HG03025 (cell line): ENCODE data around the gene GRIK4.

Source experiments
- ATAC-seq: cut with Tn5 transposase; IDR thresholded peaks from one replicate; pipeline ENCODE4 v1.9.1; 2021; ENCODE audit warnings: mild to moderate bottlenecking, moderate library complexity; ENCODE audit not compliant: unreplicated experiment, low FRiP score

GRIK4 gene

DNA sequence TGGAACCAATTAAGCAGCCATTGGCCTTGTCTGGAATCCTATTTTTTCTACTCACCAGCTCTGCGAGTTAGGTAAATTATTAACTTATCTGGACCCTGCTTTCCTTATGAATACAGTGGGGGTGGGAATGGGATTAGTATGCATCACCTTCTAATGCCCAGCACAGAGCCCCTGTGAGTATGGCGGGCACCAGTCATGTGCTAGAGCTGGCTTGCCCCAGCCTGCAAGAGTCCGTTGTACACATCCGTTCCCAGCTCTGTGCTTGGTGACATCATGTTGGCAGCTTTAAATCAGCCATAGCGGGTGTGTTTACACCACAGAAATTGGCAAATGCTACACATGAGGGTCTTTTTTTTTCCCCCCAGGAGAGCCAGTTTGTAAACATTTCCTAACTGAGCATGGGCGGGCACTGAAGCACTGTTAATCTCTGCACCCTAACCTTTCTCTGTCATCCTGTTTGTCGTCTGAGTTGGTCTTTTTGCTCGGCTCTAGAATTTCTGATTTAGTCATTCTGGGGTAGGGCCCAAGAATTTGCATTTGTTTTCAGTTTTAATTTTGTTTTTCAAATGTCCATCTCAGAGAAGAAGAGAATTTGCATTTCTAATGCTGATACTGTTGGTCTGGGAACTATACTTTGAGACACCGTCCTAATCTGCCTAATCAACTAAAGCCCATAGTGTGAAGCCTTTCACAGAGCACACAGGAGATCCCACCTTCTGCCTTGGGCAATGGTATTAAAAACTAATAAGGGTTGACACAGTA lies 382.1 kb downstream of the GRIK4 start:
- ATAC-seq = no peak

DNA sequence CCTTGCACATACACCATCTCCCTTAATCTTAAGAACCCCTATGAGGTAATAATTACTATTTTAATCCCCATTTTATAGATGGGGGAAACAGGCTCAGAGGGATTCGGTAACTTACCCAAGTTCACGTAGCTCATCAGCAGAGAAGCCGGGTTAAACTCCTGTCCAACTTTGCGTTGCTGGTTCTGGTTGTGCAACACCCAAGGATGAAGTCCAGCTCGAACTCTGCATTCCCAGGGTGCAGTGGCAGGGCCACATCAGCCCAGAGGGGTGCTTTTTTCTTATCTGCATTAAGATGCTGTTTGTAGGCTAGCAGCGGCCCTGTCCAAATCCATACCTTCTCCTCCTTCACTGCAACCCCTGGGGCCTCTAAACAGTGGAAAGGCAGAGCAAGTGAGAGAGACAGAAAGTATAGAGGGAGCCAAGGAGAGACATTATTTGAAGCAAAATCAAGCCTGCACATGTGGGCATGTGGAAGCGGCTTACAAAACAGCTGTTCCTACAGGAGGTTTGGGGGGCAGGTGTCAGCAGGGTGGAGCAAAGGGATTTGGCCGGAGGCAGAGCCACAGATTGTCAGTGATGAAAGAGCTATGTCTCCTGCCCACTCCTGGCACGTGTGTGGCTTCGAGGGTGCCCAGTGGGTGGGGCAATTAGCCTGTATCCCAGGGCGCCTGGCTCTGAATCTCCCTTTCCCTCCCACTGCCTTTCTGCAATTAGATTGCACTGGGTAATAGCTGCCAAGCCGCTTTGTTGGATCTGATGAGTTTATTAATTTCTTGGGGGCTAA lies 382.8 kb downstream of the GRIK4 start:
- no peak for ATAC-seq

DNA sequence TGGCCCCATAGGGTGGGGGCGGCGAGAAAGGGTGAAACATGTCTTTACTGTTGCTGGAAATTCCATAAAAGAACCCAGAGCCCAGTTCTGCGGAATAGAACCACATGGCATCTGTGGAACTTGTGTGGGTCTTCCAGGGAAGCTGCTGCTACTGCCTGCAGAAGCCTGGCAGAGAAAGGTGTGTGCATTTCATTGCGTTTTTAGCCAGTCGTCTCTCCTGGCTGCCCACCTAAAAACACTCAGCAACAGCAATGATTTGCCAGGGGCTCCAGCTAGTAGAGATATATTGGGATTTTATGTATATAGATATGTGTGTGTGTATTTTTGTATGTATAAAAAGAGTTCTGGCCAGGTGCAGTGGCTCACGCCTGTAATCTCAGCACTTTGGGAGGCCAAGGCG lies 385.1 kb downstream of the GRIK4 start:
- no peak for ATAC-seq

DNA sequence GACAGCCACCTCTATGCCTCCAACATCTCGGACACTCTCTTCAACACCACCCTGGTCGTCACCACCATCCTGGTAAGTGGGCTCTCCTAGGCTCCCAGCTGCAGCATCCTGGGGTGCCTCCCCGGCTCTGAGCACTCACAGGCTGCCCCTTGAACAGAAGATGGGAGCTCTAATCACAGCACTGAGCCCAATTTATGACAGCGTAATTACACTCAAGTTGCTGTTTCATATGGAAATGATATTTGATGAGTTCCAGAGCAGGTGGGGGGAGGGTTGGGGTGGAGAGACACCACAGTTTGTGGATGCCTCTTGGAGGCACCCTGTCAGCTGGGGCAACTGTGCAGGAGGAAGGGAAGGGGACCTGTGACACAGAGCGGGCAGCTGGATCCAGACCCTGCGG lies 387.0 kb downstream of the GRIK4 start:
- no peak for ATAC-seq

DNA sequence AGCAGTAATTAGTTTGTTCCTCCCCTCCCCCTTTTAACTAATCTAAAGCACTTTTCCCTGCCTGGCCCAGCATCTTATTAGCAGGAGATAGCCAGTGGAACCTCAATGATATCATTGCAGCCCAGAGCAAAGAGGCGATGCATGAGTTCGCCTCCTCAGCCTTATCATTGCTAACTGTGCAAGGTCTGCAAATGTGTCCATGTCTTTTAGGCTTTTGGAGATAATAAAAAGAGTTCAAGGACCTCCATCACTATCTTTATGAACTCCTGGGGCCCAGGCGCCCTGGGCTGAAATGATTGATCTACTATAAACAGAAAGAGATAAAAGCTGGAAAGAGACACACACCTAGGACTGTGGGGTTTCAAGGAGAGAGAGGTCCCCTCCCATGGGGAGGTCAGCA lies 388.2 kb downstream of the GRIK4 start:
- ATAC-seq = no peak

DNA sequence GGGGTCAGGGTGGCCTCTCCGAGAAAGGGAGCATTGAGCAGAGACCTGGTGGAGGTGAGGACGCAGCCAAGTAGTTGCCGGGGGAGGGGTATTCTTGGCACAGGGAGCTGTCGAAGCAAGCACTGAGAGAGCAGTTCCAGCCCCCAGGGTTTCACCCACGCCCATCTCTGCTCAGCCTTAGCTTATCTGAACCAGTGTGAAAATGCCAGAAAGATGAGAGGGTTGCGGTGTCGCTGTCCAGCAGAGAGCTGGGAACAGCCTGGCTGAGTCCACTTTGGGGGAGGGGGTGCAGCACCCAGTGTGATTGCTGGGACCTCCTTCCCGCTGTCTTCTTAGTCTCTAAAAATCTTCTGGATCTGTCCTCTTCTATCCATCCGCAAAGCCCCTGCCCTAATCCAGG lies 389.1 kb downstream of the GRIK4 start:
- ATAC-seq = no peak

DNA sequence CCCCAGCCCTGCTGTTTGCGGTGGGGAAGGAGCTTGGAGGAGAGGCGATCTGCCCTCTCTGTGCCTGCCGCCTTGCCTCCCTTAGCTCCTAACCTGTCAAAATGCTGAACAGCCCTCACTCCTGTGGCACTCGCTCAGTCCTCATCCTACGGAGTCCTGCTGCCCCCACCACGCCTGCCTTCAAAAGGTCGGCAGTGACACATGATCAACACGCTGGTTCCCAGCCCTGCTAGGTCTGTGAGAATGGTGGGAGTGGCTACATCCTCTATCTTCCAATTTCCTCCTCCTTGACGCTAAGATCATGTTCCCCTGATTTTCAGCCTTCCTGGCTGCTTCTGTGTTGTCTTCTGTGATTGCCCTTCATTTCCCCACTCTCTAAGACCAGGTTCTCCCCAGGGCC lies 392.1 kb downstream of the GRIK4 start:
- ATAC-seq = no peak

DNA sequence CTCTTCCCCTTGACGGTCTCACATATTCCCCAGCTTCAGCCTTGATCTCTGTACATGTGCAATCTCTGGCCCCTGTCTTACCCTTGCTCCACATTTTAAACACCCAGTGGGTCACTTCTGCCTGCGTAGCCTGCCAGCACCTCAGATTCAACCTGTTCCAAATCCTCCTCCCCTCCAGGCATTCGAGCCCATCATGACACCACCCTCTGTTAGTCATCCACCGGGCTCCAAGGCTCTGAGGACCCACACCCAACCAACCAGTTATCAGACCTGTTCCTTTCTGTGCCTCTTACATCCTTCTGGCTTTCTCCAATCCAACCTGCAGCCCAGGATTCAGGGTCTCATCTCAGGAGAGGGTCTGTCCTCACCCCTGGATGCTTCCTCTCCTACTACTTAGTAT lies 392.6 kb downstream of the GRIK4 start:
- ATAC-seq = no peak

DNA sequence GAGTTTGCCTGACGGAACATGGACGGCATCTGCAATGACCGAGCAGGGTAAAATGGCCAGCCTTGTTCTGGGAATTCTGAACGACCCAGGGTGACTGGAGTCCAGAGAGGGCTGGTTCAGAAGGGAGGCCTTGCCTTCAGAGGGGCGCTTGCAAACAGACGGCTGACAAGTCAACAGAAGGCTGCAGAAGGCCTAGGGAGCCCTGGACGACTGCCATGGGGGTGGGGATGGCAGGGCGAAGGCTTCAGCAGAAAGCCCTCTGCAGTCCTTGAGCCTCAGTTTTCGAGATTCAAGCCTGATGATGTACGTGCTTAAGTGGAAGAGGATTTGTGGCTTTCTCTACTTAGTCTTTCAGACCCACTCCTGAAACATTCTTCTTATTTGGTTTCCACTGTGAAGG lies 395.2 kb downstream of the GRIK4 start:
- no peak for ATAC-seq

DNA sequence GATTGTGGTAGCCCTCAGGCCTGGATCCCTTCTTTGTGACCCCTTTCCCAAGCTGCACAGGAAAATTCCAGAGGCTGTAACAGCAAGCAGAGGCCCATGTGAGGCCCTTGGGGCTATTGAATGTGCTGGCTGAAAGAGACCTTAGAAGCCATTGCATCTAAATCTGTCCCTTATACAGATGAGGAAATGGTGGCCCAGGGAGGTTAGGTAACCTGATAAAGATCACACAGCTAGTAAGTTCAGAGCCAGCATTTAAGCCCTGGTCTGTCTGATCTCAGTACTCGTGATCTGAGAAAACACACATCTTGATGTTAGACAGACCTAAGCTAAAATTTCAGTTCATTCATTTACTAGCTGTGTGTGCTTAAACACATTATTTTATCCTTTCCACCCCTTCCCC lies 396.4 kb downstream of the GRIK4 start:
- no peak for ATAC-seq

DNA sequence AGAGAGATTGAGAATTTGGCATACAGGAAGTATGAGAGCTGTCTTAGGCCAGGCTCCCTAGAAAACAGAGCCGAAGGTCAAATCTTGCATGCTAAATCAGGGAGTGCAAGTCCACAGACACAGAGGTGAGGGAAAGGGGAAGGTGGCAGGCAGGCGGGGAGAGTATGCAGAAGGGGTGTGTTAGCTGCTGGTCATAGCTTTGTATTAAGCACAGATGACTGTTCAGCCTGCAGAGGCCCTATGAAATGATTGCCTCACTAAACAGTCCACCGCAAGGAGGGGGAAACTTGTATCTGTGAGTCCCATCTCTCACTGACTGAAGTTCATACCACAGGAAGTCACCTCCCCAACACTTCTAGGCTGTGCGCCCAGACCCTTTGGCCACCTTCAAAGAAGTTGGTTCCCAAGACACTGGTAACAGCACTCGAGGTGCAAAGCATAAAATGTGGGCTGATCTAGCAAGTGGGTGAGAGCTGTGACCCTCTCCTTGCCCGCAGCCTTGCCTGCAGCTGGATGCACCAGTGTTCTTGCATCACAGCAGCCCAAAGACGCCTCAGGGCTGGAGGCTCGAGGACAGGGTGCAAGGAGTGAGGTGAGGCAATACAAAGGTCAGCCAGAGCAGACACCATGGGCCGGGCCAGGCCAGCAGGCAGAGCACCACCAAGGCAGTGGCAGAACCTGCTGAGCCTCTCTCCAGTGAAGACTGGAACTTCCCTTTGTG lies 397.1 kb downstream of the GRIK4 start:
- ATAC-seq = no peak

DNA sequence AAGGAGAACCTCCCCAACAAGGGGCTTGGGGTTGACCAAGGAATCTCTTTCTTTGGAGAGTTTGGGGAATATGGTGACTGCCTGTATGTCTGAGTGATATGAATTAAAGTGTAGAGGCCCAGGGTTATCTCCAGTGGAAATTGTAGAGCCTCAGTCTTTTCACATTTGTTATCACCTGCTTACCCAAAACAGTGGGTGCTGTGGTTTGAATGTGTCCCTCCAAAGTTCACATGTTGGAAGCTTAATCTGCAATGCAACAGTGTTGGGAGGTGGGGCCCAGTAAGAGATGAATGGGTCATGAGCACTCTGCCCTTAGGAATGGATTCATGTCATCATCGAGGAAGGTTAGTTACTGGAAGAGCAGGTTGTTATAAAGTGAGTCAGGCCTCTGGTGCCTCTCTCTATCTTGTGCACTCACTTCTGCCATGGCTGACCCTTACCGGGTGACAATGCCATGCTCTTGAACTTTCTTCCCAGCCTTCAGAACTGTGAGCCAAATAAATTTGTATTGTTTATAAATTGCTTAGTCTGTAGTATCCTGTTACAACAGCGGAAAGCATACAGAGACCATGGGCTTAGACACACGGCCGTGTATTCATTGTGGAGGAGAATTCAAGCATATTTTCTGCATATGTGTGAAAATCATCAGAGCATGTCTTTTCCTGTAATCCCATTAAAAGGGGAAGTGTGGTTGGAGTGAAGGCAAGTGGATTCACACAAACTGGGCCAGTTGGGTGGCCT lies 398.3 kb downstream of the GRIK4 start:
- no peak for ATAC-seq

DNA sequence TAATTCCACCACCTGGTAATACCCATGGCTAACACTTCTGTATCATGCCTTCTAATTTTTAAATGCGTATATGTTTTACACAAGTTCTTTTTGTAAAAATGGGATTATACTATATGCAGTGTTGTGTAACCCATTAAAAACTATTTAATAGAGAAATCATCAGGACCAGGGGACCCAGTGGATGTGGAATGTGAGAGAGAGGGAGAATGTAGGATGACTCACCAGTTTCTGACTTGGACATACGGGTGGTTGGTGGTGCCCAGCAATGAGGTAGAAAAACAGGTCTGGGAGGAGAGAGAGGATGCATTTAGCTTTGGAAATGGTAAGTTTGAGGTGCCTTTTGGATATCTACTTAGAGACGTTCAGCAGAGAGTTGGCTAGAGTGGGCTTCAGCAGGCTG lies 400.4 kb downstream of the GRIK4 start:
- ATAC-seq = no peak

DNA sequence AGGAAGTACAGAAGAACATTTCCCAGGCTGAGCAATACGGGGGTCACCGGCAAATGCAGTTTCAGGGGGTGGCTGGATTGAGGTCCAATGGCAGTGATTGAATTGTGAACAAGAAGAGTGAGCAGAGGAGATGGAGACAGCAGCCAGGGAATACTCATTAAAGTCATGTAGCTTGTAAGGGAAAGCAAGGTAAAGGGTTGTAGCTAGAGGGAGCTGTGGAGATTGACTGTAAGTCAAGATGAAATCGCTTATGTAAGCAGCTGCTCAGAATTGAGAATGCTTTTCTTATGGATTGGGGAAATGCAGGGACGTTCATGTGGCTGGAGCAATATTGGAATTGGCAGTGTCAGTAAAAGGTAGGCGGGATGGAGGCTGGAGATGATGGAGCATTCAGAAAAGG lies 401.0 kb downstream of the GRIK4 start:
- no peak for ATAC-seq

DNA sequence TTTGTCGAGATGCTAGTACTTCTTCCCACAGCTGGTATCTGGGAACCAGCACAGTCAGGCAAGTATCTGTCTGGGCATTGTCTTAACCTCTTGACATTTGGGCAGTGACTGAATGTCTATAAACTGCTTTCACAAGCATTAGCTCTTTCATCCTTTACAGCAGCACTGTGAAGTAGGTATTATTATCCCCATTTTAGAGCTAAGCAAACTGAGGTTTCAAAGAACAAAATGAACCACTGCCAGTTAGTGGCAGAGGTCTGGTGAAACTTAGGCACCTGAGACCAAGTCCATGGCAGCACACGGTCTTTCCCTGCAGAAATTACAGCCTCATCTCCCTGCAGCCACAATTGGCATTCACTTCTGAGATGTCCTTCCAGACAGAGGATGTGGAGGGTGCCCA lies 401.4 kb downstream of the GRIK4 start:
- ATAC-seq = no peak

DNA sequence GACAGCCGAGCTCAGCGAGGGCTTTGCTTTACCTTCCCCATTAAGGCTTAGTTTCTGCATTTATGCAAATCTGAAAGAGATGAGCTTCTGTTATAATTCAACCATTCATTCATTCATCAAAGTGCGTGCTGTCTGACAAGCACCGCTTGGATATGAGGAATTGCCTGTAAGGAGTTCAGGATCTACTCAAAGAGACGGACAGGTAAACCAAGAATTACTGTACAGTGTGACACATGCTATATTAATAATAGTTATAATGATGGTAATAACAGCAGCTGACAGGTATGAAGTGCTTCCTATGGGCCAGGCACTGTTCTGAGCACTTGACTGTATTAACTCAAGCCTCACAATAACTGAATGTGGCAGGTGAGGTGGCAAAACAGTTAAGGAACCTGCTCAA lies 402.5 kb downstream of the GRIK4 start:
- ATAC-seq = no peak

DNA sequence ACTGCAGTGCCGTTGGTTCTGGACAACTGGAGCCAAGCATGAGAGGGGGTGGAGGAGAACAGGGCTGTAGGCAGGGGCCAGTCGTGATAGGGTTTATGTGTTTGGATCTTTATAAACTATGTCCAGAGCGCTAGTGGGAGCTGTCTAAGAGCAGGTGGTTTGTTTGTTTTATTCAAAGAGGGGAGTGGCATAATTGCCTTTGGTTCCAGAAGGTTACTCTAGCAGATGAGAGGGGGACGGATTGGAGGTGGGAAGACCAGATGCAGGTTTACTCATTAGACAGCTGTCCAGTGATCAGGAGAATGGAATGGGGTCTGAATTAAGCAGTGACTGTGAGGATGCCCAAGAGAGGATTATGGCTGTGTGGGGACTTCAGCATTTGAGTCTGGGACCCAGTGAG lies 403.1 kb downstream of the GRIK4 start:
- no peak for ATAC-seq

DNA sequence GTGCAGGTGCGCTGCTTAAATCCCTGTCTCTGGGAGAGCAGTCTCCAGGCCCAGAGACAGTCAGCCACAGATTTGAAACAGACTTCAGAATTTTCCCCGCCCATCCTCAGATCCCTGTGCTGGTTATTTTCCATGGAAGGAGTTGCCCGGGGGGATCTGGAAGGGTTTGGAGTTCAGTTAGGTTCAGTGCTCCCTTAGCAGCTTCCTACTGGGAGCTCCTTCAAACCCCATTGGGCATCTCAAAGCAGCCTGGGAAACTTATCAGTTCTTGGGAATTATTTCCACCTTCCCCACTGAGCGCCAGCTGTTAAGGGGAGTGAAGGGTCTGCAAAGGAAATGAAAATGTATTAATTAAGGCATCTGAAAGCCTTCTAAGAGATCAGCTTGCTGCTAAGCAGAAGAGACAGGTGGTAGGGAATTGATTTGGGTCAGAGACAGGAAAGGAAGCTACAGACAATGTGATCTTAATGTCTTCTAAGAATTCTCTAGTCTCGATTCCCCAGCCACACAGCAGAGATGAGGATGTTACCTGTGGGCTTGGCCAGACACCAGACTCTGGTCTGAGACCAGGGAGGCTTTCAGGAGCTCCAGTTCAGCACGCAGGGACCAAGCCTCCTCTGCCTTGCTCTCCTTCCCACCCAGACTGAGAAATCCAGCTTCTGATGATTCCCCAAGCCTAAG lies 406.2 kb downstream of the GRIK4 start:
- ATAC-seq = no peak

DNA sequence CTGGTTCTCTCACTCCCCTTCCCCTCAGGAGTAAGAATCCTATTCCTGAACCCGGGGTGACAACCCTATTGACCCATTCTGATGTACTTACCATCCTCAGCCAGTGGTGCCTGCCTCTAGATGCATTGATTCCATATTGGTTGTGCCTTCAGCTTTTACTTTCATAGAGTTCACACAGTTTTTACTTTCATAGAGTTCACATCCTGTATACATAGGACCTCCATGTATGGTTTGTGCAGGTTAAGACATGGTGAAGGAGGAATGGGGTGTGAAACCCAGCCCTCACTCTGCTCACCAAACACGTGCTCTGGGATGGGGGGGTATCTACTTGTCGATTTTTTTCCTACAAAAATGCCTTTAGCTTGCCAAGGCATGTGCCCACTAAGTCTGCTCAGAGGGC lies 406.7 kb downstream of the GRIK4 start:
- peak; percentile 56 for ATAC-seq

DNA sequence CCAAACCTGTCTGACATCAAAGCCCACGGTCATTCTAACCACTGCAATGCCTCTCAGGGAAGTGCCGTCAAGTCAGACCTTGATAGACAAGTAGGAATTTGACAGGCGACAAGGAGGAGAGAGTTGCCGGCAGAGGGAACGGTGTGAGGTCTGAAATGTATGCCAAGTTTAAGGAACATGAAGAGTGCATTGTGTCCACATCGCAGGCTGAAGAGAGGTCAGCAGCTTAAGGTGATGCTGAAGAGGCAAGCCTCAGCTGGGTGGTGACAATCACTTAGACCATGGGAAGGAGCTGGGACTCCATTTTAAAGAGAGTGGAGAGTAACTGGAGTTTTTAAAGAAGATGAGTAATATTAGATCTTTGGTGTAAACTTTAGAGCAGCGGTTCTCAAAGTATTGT lies 407.5 kb downstream of the GRIK4 start:
- ATAC-seq = no peak
